NK-92 treated with Interleukin-12 subunit alpha and Interleukin-12 subunit beta, amount 100 ng/mL, for 24 hours (cell line): Measurements from ENCODE around the gene HEMK1.

Experiments
- DNase-seq: peaks from one replicate; lab custom pipeline; 2025; lab: John Stamatoyannopoulos, UW

HEMK1 gene

DNA sequence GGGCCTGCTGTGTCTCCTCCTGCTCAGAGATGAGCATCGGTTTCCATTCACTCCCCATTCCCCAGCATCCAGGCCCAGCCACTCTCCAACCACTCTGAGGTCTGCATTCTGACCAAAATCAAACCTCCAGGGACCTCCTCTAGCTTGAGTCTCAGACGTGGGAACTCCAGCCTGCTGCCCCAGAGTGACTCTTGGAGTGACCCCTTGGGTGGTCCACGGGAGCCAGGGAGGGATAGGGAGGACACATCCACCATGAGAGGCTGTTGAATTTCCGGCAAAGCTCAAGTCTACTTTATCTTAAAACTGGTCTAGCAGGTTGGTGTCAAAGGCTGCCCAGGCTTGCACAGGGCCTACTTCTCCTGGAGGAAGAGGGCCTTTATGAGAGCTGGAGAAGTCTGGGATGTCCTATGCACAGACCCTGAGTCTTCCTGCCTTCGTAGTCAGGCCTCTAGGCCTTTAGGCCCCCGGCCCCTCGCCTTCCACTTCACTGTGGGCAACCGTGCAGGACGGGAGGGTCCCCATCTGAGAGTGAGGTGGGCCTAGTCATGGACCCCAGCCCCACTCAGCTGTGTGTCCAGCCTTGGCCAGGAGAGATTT lies 33.4 kb downstream of the HEMK1 start:
- no peak for DNase-seq

DNA sequence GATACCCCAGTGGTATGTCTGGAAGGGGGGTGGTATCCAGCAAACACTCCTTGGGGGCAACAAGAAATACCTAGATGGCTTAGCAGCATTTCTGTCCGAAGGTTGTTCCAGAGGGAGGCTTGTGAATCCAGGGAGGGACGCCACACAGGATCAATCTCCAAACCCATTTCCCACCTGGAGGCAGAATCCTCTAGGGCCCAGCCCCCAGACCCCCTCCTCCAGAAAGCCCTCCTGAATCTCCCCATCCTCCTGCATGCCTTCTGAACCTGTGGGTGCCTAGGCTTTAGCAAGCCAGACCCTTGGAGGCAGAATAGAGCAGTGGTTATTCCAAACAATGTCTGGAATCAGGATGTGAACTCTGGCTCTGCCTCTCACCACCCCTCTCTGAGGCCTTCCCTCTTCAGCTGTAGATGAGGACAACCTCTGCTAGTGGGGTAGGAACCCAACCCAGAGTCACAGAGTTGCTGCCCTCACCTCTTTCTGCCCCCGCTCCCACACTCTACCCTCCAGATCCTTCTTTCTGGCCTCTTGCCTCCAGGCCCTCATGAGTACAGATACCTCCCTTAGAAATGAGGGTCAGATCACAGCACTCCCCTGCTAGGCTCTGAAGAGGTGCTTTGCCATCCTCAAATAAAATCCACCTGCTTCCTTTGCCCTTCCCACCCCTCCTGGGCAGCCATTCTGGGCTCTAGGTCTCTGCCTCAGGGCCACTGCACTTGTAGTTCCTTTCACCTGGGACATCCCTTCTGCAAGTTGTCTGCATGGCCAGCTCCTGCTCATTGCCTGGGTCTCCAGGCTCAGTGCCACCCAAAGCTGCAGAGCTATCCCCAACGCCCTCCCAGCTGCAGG lies 34.2 kb downstream of the HEMK1 start:
- no peak for DNase-seq

DNA sequence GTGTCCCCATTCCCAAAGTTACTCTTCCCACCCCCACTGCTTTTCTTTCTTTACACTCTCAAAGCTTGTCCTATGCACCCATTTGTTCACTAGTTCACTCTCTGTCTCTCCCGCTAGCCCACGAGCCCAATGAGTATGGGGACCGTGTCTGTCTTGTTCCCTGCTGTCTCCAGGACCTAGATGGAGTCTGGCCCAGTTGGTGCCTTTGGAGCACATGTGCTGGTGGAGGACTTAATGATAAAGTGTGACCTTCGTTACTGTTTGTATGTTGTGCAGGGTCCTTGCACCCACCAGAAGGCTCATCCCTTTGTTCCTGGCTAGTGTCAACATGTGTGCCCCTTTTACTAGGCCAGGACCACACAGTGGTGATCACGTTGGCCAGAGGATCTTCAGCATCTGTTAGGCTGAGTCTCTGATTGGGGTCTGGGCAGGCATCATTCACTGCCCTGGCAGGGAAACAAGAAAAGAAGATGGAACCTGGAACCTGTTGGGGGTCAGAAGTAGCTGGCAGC lies 34.8 kb downstream of the HEMK1 start:
- no peak for DNase-seq

DNA sequence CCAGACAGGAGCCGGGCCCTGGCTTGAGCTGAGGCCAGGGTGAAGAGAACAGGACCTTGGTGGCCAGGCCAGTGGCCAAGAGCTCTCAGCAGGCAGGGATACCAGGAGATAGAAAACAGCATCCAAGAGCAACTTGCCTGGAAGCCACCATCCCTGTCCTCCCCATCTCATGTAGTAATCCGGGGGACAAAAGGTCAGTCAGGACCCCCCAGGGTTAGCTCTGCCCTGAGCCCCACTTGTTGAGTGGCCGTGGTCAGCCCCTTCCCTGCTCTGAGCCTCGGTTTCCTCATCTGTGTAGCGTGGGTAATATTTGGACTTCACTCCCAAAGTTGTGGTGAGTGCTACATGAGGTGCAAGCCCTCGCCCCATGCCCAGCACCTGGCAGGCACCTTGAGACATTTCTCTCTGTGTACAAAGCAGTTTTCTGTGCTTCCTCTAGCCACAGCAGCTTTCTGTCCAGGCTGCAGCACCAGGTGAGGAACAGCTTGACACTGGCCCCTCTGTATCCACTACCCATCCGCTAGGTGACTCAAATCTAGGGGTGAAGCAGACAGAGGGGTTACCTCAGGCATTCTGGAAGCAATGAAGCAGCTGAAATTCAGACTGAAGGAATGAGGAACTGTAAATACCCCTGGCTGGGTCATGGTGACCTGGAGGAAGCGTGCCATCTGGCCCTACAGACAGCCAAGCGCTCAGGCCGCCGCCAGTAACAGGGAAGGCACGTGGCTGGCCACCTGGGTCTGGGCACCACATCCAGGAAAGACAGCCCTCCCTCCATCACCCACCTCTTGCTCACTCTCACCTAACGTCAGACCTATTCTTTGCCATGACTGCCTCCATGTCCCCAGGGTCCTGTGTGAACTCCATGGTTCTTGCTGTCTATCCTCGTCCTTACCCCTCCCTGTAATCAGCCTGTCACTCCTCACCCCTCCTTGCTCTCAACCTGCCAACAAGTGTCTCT lies 35.6 kb downstream of the HEMK1 start:
- DNase-seq = no peak

DNA sequence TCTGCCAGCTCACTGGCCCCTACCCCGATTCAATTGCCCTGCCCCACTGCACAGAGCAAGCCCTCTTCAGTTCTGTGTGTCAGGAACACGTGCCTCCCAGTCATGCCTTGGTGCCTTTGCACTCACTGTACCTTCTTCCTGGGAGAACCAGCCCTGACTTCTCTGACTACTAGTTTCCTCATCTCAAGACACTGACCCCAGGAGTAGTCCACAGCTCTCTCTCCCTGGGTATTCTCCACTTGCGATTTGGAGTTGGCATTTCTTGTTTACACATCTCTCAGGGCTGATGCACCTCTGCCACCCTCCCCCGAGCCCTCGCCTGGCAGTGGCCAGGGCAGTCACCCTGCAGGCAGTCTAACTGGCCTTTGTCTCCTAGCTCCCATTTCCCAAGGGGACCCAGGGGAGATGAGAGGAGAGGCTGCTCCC lies 36.6 kb downstream of the HEMK1 start:
- DNase-seq = no peak

DNA sequence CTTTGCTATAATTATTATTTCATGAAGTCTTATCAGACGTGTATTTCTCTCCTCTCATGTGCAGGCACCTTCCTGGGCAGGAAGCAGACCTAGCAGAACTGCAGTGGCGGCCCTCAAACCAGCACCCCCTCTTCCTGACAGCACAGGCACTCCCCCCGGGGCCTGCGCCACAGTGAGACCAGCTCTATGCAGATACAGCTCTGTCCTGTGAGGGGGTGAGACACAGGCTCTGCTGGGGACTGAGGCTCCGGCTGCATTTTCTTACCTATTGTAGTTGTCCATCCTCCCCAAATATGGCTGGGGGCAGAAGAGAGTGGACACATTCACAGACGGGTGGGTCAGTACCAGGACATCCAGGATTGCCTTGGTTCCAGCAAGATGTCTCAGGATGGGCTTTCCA lies 37.3 kb downstream of the HEMK1 start:
- DNase-seq = peak; percentile 43

DNA sequence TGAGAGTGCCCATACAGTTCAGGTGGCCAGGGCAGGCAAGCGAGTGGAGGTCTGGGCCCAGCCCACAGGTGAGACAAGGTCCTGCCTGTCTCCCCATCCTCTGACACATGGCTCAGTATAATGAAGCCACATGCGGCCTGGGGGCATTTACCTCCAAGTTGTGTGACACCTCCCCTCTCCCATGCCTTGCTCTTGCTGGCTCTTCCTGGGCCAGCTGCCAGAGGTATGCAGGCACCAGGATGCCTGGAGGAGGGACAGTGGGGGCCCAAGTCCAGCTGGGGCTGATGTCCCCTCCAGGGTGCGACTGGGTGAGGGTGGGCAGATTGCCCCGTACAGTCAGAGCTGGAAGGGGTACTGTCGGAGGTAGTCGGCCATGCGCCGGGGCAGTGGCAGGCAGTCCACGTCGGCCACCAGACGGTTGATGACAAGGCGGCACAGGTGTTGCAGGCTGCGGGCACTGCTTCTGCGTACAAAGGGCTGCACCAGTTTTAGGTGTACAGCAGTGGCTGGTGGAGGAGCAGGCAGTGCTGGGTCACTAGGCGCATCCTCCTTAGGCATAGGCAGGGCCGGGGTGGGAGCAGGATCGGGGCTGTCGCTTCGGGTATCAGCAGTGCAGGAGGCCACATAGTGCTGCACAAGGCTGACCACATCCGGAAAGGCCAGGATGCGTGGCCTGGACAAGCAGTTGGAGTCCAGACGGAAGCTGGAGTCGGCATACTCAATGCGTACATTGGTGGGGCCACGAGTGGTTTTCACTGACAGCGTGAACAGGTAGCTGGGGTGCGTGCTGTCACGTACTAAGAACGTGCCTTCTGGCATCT lies 38.2 kb downstream of the HEMK1 start:
- no peak for DNase-seq

DNA sequence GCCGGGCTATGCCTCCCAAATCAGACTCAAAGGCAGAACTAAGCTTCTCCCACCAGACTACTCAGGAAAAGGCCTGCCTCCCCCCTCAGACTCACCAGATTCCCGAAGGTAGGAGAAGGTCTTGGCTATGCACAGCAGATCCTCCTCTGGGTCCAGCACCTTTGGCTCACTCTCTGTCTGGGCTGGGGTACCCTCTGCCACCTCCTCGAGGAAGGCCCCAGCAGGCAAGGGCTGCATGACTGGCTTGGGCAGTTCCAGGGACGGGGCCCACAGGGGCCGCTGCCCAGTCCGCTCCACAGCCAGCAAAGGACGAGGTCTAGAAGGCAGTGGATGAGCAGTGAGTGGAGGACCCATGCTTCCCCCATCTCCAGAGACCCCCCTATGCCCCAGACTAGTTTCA lies 39.0 kb downstream of the HEMK1 start:
- DNase-seq = no peak

DNA sequence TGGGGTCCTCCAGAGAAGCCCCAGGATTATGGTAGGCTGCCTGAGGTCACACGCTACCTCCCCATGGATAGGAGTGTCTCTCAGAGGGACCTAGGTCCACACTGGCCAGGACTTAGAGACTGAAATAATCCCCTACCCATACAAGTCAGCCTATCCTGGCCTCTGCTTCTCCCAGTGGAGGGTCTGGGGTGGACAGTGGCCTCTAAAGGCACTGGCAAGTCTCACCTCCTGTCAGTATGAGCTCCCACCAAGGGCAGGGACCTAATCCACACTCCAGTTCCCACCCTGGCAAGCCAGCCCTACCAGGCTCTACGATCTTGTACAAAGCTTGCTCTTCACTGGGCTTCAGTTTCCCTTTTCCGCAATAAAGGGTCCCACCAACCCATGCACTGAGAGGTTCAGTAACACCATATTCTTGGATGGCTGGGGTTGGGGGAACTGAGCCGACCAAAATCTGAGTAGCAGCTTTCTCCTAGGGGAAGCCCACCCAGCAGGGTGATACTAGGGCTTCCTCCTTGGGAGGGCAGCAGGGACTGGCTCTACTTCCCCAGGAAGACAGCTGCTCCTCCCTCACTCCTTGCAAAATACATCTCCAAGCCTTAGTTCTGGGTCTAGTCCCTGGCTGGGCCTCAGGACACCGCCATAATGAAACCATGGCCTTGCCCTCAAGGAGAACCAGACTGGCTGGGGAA lies 39.9 kb downstream of the HEMK1 start:
- DNase-seq = no peak

DNA sequence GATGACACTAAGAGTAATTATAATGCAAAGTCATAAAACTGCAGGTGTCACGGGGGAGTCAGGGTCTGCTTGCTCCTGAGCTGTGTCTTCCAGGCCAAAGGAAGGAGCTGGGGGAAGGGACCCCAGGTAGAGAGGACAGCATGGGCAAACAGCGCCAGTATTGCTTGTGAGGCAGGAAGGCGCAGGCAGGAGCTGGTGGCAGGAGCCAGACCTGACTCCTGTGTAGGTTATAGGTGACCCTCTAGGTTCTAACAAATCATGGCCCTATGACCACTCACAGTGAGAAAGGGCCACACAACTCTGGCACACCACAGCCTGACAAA lies 40.4 kb downstream of the HEMK1 start:
- no peak for DNase-seq

DNA sequence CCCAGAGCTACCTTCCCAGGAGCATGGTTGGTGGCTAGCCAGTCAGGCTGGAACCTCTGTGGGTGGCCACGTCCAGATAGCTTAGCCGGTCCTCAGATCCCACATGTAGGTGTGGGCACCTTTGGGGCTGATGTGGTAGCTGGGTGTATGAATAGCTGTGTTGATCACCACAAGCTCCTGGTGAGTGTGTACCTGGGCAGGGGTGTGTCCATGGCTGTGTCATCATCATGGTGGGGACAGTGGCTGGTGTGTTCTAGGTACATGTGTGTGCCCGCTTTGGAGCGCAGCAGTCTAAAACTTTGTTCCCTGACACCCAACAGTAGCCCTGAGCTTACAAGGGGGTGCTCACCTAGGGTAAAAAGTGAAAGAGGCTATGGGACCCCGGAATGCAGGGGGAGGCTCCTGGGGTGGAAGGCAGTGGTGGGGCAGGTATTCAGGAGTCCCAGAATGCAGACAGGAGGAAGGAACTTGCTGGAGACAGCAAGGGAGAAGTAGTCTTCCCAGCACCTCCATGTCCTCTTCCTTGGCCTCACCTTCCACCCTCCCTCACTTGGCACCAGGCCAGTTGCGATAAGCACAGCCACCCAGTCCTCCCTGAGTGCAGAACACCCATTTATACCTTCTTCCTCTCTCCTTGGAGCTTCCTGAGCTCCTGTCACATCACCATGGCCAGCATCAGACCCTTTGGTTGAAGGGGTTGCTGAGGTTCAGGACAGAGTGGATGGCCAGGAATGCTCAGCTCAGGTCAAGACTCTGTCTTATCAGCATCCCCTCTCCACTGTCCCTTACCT lies 41.1 kb downstream of the HEMK1 start:
- DNase-seq = no peak

DNA sequence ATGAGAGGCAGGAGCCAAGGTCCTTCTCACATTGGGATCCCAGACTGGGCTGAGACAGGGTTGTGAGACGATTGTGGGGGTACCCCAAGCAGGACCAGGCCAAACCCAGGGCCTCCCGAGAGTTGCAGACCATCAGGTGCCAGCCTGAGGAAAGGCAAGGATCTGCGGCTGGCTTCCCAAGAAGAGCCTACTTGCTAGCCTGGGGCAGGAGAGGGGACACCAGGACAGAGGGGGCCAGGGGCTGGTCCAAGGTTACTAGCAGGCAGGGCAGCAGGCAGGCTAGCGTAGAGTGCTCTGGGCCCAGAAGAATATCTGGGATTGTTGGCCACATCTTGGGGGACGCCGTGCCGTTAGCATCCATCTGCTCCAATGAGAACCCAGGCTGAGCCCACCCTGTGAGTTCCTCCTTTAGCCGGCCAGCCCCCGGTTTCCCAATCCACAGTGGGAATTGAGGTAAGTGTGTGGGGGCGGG lies 41.7 kb downstream of the HEMK1 start:
- DNase-seq = no peak

DNA sequence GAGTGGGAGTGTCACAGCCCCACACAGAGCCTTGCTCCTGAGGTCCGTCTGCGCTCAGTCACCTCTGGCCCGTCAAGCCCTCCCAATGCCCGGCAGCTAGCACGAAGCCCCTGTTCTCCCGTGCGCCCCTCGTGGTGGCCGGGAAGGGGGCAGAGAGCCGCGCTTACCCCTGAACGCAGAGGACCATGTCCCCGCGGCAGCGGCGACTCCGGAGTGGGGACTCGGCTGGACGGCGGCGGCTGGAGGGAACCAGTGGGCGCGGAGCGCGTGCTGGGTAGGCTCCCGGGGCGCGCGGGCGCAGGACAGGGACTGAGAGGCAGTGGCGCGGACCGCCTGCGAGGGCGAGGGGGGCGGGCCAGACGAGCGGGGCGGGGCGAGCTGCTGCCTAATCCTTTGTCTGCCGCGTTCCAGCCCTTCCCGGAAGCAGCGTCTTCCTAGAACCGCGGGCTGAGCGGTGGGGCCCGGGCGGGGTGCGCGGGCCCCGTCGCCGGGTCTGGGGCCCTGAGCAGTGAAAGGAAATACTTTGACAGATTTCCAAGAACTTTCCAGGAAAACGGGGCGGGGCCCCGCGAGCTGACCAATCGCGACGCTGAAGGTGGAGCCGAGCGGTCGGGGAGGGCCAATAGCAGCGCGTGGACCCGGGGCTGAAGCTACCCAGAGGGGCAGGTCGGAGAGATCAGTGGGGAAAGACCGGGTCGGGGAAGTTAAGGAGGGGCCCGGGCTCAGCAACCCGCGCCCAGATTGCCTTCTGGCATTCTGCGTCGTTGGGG lies 42.3 kb downstream of the HEMK1 start, which contains the start of gene CISH:
Gene CISH (minus strand): TSS at position 311 of the 770 bp plus-strand sequence. CDS start 124 bp downstream, at position 187.
- peak; percentile 98 for DNase-seq

DNA sequence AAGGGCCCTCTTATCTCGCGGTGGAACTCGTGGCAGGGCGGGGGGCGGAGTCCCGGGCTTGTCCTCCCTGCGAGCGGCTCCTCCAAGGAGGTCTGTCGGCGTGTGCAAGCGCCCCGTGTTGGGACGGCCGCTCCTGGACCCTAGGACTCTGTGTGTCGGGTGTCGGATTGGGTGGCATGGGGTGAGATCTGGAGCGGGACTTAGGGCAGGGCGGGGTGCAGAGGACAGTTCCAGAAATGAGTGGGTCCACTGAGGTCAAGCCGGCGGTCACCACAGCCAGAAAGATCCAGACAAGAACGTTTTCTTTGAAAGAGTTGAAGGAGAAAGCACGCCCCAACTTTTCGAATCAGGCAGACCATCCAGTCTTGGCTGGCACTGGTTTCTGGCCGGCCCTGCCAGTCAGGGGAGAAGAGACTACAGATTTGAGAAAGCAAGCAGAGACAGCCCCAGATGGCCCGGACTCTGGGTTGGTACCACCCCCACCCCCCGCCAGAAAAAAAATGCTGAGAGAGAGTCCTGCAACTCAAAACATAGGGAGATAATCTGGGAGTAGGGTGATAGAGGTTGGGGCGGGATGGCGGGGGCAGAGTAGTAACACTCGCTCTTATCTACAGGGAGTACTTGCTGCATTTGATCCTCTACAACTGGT lies 43.0 kb downstream of the HEMK1 start:
- no peak for DNase-seq

DNA sequence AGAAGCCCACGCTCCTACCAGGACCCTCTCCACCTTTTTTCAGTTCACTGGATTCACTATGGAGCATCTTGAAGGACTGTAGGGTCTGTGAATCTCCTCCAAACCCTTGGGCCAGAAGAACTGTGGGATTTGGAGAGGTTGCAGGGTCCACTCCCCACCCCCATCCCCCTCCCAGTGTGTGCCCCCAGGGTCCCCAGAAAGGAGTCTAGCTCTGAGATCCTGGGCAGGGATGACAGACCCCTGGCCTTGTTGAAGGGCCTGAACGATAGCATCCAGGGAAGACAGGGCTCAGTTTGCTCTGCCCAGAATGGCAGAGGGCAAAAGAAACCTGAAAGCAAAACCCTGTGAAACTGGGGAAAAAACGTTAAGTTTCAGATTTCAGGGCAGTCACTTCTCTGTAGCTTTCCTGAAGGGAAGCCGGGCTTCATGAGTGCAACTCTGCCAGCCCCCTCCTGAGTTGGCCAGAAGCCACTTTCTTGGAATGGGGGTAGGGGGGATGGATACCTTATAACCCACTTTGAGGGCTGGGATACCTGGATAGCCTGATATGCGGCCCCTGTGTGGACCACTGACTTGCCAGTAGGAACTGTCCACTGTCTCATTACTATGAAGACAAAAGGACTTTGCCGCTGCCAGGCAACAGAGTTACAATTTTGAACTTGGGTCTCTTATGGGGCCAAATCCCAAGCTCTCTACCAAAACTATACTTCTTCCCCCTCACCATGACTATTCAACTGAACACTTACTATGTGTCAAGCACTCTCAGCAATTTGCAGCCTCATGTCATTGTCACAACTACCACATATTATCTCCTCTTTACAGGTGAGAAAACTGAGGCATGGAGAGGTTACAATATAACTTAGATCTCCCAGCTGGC lies 43.9 kb downstream of the HEMK1 start:
- DNase-seq = no peak

DNA sequence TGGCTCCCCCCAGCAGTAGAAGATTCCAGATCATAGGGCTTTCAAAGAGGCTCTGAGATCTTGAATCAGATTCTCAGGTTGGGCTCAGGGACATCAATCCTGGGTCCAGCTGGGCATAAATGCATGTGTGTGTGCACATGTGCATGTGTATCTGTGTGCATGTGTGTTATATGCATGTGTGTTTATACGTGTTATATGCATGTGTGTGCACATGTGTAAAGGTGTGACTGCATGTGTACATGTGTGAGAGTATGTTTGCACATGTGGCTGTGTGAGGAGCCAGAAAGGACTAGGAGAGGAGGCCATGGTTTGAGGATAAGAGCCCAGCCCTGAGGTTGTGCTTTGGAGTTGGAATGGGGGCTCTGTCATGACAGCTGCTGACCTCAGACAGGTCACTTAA lies 45.9 kb downstream of the HEMK1 start:
- DNase-seq = no peak

DNA sequence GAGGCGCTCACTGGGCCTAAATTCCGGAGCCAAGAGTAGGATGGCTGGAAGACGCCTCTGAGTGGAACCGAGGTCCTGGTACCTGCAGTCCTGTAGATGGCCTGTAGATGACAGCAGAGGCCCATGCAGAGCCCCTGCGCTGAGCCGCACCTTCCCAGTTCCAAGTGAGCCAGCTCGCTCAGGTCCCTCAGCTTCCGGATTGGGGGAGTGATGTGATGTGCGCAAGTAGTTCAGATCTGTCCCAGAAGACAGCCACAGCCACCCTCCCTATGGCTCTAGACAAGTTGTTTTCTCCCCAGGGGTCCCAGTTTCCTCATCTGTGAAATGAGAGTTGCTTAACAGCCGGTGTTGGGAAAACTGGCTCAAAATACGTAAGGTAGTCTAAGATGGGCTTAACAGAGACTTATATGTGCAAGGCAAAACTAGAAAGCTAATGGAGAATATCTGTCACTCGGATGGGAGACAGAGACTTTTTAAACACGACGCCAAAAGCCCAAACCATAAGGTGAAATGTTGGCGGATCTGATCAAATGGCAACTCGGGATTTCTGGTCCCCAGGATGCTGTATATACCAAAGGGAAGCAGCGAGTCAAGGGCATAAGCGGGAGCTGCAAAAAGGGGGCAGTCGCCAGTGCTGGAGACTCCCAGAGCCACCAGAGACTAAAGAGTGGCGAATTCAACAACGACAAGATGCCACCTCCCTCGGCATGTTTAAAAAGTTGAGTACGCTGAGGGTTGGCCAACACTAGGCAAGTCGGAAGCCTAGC lies 46.9 kb downstream of the HEMK1 start:
- peak; percentile 73 for DNase-seq
